Glutamatergic neuron (in vitro differentiated cells): Measurements from ENCODE around the gene TMEM233. TPM values are rescaled to one million over a fixed set of nuclear protein-coding genes. Genes with fewer than 3 reads are reported as not detected.

ENCODE experiments used
- DNase-seq: peaks from one replicate; pipeline ENCODE4 v3.0.0; 2022
- H3K27ac Mint-ChIP-seq: one replicate; pipeline ENCODE4 v1.8.0; 2020; ENCODE audit warnings: mild to moderate bottlenecking, mixed read lengths, inconsistent platforms; ENCODE audit not compliant: unreplicated experiment
- H3K27me3 Mint-ChIP-seq: one replicate; pipeline ENCODE4 v1.8.0; 2020; ENCODE audit warnings: mild to moderate bottlenecking, moderate library complexity, mixed read lengths, inconsistent platforms; ENCODE audit not compliant: unreplicated experiment
- H3K36me3 Mint-ChIP-seq: one replicate; pipeline ENCODE4 v1.8.0; 2020; ENCODE audit warnings: mild to moderate bottlenecking, mixed read lengths, inconsistent platforms; ENCODE audit not compliant: unreplicated experiment
- H3K4me1 Mint-ChIP-seq: one replicate; pipeline ENCODE4 v1.8.0; 2020; ENCODE audit warnings: mild to moderate bottlenecking, low read depth, mixed read lengths, inconsistent platforms; ENCODE audit not compliant: unreplicated experiment
- H3K4me3 Mint-ChIP-seq: one replicate; pipeline ENCODE4 v1.8.0; 2020; ENCODE audit warnings: mild to moderate bottlenecking, mixed read lengths, inconsistent platforms; ENCODE audit not compliant: unreplicated experiment
- H3K9me3 Mint-ChIP-seq: one replicate; pipeline ENCODE4 v1.8.0; 2020; ENCODE audit warnings: mild to moderate bottlenecking, moderate library complexity, mixed read lengths, inconsistent platforms; ENCODE audit not compliant: unreplicated experiment
- total RNA-seq: library from RNA; stranded (reverse); fragmentation: NEBNext Ultra II Directional; extraction: Animal tissue kit (Norgen Biotek cat#: 25700); gene quantifications from one replicate; pipeline ENCODE4 v1.2.1, GENCODE V29; 2021; ENCODE audit not compliant: unreplicated experiment
- TF ChIP-seq, protein P1 (sequence below): fragments of 200-600 bp; sonication (generic); IDR thresholded peaks from one replicate; pipeline ENCODE4 v1.5.0; 2021; ENCODE audit not compliant: partially characterized antibody, unreplicated experiment

The TMEM233 gene
- total RNA-seq, 1 donor from 2014 or later: not detected

DNA sequence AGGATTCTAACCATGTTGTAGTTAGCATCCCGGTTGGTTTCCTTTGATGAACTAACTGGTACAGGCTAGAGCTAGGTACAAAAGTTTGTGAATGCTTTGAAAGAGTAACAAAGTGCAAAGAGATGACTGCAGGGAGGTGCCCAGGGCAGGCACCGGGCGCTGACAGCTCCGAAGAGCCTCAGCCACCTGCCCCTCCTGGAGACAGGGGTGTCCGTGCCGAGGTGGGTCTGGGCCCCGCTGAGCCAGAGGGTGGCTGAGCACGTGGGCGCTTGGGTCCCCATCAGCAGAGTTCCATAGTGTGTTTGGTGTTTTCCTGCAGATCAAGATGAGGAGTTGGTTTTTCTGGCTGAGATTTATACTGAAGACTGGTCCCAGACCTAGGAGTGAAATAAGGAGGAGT is 94.3 kb downstream of the TMEM233 start:
- H3K27me3 Mint-ChIP-seq: no peaks in the 10 kb centered on the region
- no peak for DNase-seq
- no peaks in the 10 kb centered on the region for H3K9me3 Mint-ChIP-seq
- H3K36me3 Mint-ChIP-seq: no peaks in the 10 kb centered on the region
- TF ChIP-seq, protein P1, sequence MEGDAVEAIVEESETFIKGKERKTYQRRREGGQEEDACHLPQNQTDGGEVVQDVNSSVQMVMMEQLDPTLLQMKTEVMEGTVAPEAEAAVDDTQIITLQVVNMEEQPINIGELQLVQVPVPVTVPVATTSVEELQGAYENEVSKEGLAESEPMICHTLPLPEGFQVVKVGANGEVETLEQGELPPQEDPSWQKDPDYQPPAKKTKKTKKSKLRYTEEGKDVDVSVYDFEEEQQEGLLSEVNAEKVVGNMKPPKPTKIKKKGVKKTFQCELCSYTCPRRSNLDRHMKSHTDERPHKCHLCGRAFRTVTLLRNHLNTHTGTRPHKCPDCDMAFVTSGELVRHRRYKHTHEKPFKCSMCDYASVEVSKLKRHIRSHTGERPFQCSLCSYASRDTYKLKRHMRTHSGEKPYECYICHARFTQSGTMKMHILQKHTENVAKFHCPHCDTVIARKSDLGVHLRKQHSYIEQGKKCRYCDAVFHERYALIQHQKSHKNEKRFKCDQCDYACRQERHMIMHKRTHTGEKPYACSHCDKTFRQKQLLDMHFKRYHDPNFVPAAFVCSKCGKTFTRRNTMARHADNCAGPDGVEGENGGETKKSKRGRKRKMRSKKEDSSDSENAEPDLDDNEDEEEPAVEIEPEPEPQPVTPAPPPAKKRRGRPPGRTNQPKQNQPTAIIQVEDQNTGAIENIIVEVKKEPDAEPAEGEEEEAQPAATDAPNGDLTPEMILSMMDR: no peak
- no peak overlapping the region for H3K27ac Mint-ChIP-seq
- H3K4me3 Mint-ChIP-seq: no peak overlapping the region
- peaks cover 4% of the 10 kb centered on the region for H3K4me1 Mint-ChIP-seq

DNA sequence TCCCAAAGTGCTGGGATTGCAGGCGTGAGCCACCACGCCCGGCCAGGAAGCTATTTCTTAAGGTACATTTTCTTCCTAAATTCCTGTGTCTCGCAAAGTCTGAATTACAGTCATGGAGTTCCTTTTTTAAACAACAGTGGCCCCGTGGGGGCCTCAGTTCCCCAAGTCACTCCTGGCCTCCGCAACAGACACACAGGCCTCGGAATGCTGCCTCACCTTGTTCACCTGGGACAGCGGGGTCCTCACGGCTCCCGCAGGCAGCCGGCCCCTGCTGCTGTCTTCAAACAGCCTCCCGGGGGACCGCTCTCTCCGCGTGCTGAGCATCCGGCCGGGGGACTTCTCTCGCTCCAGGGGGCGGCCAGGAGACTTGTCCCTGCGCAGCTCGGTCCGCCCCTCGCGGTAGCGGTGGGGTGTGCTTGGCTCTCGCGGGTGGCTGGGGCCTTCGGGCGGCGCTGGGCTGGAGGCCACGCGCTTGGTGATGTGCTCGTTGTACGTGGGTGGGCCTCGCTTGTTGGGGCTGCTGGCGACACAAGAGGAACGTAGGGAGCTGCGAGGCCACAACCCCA is 96.4 kb downstream of the TMEM233 start:
- no peak for DNase-seq
- no peaks in the 10 kb centered on the region for H3K36me3 Mint-ChIP-seq
- H3K4me1 Mint-ChIP-seq: peaks cover 5% of the 10 kb centered on the region
- H3K27ac Mint-ChIP-seq: no peak overlapping the region
- TF ChIP-seq, protein P1: no peak
- H3K4me3 Mint-ChIP-seq: no peak overlapping the region
- H3K27me3 Mint-ChIP-seq: no peaks in the 10 kb centered on the region
- no peaks in the 10 kb centered on the region for H3K9me3 Mint-ChIP-seq

DNA sequence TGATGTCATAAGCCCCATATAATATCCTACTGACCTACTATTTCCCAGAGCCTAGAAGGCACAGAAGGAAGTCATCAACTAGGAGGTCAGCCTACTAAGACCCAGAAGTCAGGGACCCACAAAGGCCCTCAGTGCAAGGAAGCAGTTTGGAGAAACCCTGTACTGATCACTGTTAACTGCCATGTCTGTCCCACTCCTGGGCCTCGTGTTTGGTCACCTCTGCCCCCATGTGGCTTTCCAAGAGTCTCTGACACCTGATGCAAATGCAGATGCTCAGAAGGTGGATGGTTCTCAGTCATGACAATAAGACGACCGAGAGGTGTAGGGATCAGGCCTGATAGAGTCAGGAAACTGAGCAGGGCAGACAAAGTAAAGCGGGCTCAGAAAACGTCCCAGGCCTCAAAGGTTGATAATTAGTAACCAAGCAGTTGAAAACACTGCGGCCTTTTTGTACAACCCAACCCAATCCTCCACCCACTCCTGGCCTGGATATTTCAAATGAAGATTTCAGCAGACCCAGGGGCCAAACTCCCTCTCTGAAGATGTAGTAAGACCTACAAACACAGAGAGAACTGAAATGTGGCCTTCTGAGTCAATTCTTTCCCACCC is 97.7 kb downstream of the TMEM233 start:
- no peak for DNase-seq
- TF ChIP-seq, protein P1: no peak
- H3K27me3 Mint-ChIP-seq: no peaks in the 10 kb centered on the region
- H3K27ac Mint-ChIP-seq: no peak overlapping the region
- no peak overlapping the region for H3K4me3 Mint-ChIP-seq
- no peaks in the 10 kb centered on the region for H3K9me3 Mint-ChIP-seq
- no peaks in the 10 kb centered on the region for H3K36me3 Mint-ChIP-seq
- peaks cover 5% of the 10 kb centered on the region for H3K4me1 Mint-ChIP-seq

DNA sequence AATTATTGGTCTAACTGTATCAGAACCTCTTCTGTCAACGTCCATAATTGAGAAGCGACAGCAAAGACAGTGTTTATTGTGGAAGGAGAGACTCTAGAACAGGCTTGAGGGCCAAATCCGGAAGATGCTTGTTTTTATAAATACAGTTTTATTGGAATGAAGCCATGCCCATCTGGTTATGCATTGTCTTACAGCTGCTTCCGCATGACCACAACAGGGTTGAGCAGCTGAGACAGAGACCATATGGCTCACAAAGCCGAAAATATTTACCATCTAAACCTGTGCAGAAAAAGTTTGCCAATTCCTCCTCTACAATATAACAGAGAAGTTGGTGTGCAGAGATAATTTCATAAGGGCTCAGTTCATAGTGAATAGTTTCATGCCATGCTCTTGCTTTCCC is 98.8 kb downstream of the TMEM233 start:
- Mint-ChIP-seq H3K4me3 (no peak overlapping the region), H3K4me1 (peaks cover 5% of the 10 kb centered on the region), H3K27ac (peak overlapping the region; percentile 5), H3K9me3 (no peaks in the 10 kb centered on the region), H3K27me3 (no peaks in the 10 kb centered on the region), H3K36me3 (no peaks in the 10 kb centered on the region)
- DNase-seq: no peak
- TF ChIP-seq, protein P1: no peak

Other genes with a start within 250 kb of the TMEM233 start
- 37.5 TPM for gene PRKAB1, start 74.4 kb downstream of the TMEM233 start, total RNA-seq